ENCODE data around the gene TTC9. TPM values are rescaled to one million over a fixed set of nuclear protein-coding genes. Genes with fewer than 3 reads are reported as not detected.

The TTC9 gene
- total RNA-seq, 1 donor from 2014 or later = 14.9 TPM

- Mint-ChIP-seq H3K9me3 (no peaks in the 10 kb centered on the region), H3K27me3 (no peaks in the 10 kb centered on the region), H3K27ac (peak overlapping the region; percentile 77), H3K4me3 (no peak overlapping the region), H3K4me1 (ENCODE audit: unreplicated experiment) (peaks cover 20% of the 10 kb centered on the region), H3K36me3 (no peaks in the 10 kb centered on the region)
- no peak for DNase-seq (ENCODE audit: extremely low spot score, unreplicated experiment)
- TF ChIP-seq, protein P1, sequence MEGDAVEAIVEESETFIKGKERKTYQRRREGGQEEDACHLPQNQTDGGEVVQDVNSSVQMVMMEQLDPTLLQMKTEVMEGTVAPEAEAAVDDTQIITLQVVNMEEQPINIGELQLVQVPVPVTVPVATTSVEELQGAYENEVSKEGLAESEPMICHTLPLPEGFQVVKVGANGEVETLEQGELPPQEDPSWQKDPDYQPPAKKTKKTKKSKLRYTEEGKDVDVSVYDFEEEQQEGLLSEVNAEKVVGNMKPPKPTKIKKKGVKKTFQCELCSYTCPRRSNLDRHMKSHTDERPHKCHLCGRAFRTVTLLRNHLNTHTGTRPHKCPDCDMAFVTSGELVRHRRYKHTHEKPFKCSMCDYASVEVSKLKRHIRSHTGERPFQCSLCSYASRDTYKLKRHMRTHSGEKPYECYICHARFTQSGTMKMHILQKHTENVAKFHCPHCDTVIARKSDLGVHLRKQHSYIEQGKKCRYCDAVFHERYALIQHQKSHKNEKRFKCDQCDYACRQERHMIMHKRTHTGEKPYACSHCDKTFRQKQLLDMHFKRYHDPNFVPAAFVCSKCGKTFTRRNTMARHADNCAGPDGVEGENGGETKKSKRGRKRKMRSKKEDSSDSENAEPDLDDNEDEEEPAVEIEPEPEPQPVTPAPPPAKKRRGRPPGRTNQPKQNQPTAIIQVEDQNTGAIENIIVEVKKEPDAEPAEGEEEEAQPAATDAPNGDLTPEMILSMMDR (conservative IDR thresholded peaks at IDR 0.05) = no peak
Measured at GRCh38 chr14:70662080-70662479, 20.4 kb downstream of the TTC9 start.

- TF ChIP-seq, protein P1 (conservative IDR thresholded peaks at IDR 0.05) = no peak
- no peaks in the 10 kb centered on the region for H3K9me3 Mint-ChIP-seq
- H3K4me3 Mint-ChIP-seq = peak overlapping the region; percentile 13
- H3K4me1 Mint-ChIP-seq (ENCODE audit: unreplicated experiment) = peaks cover 21% of the 10 kb centered on the region
- no peaks in the 10 kb centered on the region for H3K36me3 Mint-ChIP-seq
- peak overlapping the region; percentile 77 for H3K27ac Mint-ChIP-seq
- DNase-seq (ENCODE audit: extremely low spot score, unreplicated experiment) = no peak
- H3K27me3 Mint-ChIP-seq = no peaks in the 10 kb centered on the region
Measured at GRCh38 chr14:70662816-70663215, 21.1 kb downstream of the TTC9 start.

DNA sequence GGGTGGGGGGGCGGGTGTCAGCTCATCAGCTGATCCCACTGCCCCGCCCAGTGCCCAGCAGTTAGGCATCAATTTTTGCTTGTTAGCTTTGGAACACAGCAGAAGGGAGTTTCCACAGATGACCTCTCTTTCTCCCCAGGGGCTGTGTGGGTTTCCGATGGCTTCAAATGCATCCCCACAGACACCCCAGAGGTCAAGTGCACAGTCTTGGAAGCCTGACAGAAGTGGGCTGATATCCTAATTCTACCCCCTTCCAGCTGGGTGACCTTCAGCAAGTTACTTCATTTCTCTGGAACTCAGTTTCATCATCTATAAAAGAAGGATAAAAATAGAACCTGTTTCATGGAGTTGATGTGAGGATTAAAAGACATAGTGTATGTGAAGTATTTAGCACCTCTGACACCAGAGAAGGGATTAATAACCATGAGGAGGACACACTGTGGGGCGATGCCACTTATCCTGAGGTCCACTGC, 22.0 kb downstream of the TTC9 start:
- TF ChIP-seq, protein P1 (conservative IDR thresholded peaks at IDR 0.05) = no peak
- Mint-ChIP-seq H3K27me3 (no peaks in the 10 kb centered on the region), H3K27ac (peak overlapping the region; percentile 77), H3K36me3 (peaks cover 3% of the 10 kb centered on the region), H3K4me3 (peak overlapping the region; percentile 4), H3K4me1 (ENCODE audit: unreplicated experiment) (peaks cover 21% of the 10 kb centered on the region), H3K9me3 (no peaks in the 10 kb centered on the region)
- no peak for DNase-seq (ENCODE audit: extremely low spot score, unreplicated experiment)

GRCh38 chr14:70664698-70665447, 23.2 kb downstream of the TTC9 start:
- Mint-ChIP-seq H3K9me3 (no peaks in the 10 kb centered on the region), H3K36me3 (peaks cover 3% of the 10 kb centered on the region), H3K27ac (peak overlapping the region; percentile 99), H3K4me1 (ENCODE audit: unreplicated experiment) (peaks cover 21% of the 10 kb centered on the region), H3K4me3 (peak overlapping the region; percentile 55), H3K27me3 (no peaks in the 10 kb centered on the region)
- no peak for DNase-seq (ENCODE audit: extremely low spot score, unreplicated experiment)
- TF ChIP-seq, protein P1 (conservative IDR thresholded peaks at IDR 0.05) = no peak

DNA sequence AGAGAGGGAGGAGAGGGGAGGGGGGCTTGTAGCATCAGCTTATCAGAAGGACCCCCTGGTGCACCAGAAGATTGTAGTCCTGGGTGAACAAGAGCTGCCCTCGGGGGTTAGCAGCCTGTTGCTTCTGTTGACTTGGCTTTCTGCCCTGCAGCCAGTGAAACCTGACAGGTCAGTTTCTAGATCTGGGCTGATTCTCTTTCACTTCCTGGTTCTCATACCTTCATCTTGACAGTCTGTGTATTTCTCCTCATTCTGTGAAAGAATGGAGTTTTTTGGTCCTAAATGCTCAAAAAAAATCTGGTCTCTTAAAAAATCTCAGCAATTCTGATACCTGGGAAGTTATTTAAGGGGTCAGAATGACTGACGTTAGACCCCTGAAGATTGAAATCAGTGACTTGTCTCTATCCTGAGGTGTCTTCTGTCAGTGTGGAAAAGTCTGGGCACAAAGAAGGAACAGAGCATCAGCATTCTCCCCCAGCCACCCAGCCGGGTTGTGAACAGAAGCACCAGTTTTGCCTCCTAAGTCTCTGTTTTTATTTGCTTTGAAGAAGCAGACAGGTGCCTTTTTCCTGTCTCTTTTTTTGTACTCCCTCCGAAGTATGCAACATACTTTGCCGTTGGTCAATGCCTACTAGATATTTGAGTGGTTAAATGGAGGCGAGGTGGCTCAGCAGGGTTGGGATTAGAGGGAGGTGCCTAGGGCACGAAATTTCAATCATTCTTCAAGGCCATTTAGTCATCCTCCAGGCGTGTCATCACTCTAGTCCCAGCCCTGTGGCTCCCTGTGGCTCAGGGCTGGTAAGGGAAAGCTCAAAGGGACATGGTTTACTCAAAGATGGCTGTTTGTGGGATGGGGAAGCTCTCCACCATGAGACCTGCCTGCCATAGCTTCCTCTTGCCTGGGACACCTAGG, 24.0 kb downstream of the TTC9 start:
- TF ChIP-seq, protein P1 (conservative IDR thresholded peaks at IDR 0.05) = no peak
- no peak for DNase-seq (ENCODE audit: extremely low spot score, unreplicated experiment)
- Mint-ChIP-seq H3K9me3 (no peaks in the 10 kb centered on the region), H3K27ac (peak overlapping the region; percentile 99), H3K4me1 (ENCODE audit: unreplicated experiment) (peaks cover 21% of the 10 kb centered on the region), H3K36me3 (peaks cover 3% of the 10 kb centered on the region), H3K4me3 (peak overlapping the region; percentile 75), H3K27me3 (no peaks in the 10 kb centered on the region)
